H9 (cell line): ENCODE data around the gene TAF3. TPM values are rescaled to one million over a fixed set of nuclear protein-coding genes. Genes with fewer than 3 reads are reported as not detected.

Experiments
- DNase-seq: peaks from one replicate; pipeline ENCODE4 v3.0.0-alpha.2; 2017
- H2AFZ ChIP-seq: one replicate; pipeline ENCODE4 v1.6.1; 2013; ENCODE audit warnings: mild to moderate bottlenecking, low read length, control low read depth, moderate library complexity
- H2AK5ac ChIP-seq: 2 replicates; pipeline ENCODE4 v1.6.1; 2013; ENCODE audit warnings: low read length, control low read depth, mixed read lengths; ENCODE audit not compliant: insufficient read length
- H2BK120ac ChIP-seq: one replicate; pipeline ENCODE4 v1.6.1; 2013; ENCODE audit warnings: low read depth, mild to moderate bottlenecking, low read length, control low read depth, inconsistent platforms; ENCODE audit not compliant: poor library complexity, severe bottlenecking
- H2BK12ac ChIP-seq: 2 replicates; pipeline ENCODE4 v1.6.1; 2013; ENCODE audit warnings: low read length, control low read depth, mixed read lengths, low read depth; ENCODE audit not compliant: insufficient read length
- H2BK15ac ChIP-seq: 2 replicates; pipeline ENCODE4 v1.6.1; 2013; ENCODE audit warnings: low read depth, low read length, control low read depth
- H2BK20ac ChIP-seq: one replicate; pipeline ENCODE4 v1.6.1; 2013; ENCODE audit warnings: low read depth, mild to moderate bottlenecking, low read length, control low read depth, inconsistent platforms; ENCODE audit not compliant: poor library complexity, severe bottlenecking
- H2BK5ac ChIP-seq: 2 replicates; pipeline ENCODE4 v1.6.1; 2013; ENCODE audit warnings: low read length, control low read depth, mixed read lengths; ENCODE audit not compliant: insufficient read length
- H3K14ac ChIP-seq: 2 replicates; pipeline ENCODE4 v1.6.1; 2013; ENCODE audit warnings: low read length, control low read depth; ENCODE audit not compliant: insufficient read depth
- H3K18ac ChIP-seq: 2 replicates; pipeline ENCODE4 v1.6.1; 2013; ENCODE audit warnings: low read depth, mild to moderate bottlenecking, mixed read lengths, low read length, control low read depth; ENCODE audit not compliant: insufficient read length
- H3K23ac ChIP-seq: 2 replicates; pipeline ENCODE4 v1.6.1; 2013; ENCODE audit warnings: low read length, control low read depth, mixed read lengths, low read depth; ENCODE audit not compliant: insufficient read length
- H3K23me2 ChIP-seq: 2 replicates; pipeline ENCODE4 v1.6.1; 2013; ENCODE audit warnings: low read depth, mild to moderate bottlenecking, mixed read lengths, low read length, control low read depth; ENCODE audit not compliant: insufficient read length, poor library complexity, severe bottlenecking
- H3K27ac ChIP-seq: 2 replicates; pipeline ENCODE4 v1.5.1; 2013; ENCODE audit warnings: low read length, control low read depth, mixed read lengths, low read depth; ENCODE audit not compliant: insufficient read length
- H3K27me3 ChIP-seq: 2 replicates; pipeline ENCODE4 v1.6.1; 2013; ENCODE audit warnings: low read length, control low read depth, inconsistent platforms; ENCODE audit not compliant: insufficient read depth
- H3K4ac ChIP-seq: 2 replicates; pipeline ENCODE4 v1.6.1; 2013; ENCODE audit warnings: low read depth, mild to moderate bottlenecking, control low read depth, inconsistent platforms, low read length, moderate library complexity
- H3K4me1 ChIP-seq: 2 replicates; pipeline ENCODE4 v1.6.1; 2013; ENCODE audit warnings: low read length, control low read depth, inconsistent platforms; ENCODE audit not compliant: insufficient read depth
- H3K4me2 ChIP-seq: 2 replicates; pipeline ENCODE4 v1.6.1; 2013; ENCODE audit warnings: low read length, control low read depth, mixed read lengths; ENCODE audit not compliant: insufficient read length, insufficient read depth
- H3K56ac ChIP-seq: 2 replicates; pipeline ENCODE4 v1.6.1; 2013; ENCODE audit warnings: low read depth, mild to moderate bottlenecking, mixed read lengths, low read length, control low read depth; ENCODE audit not compliant: insufficient read length
- H3K79me1 ChIP-seq: 2 replicates; pipeline ENCODE4 v1.6.1; 2013; ENCODE audit warnings: low read depth, mild to moderate bottlenecking, moderate library complexity, low read length, control low read depth, inconsistent platforms; ENCODE audit not compliant: insufficient read depth, poor library complexity, severe bottlenecking
- H3K79me2 ChIP-seq: 2 replicates; pipeline ENCODE4 v1.6.1; 2013; ENCODE audit warnings: low read length, control low read depth, inconsistent platforms; ENCODE audit not compliant: insufficient read depth
- H3K9ac ChIP-seq: 2 replicates; pipeline ENCODE4 v1.6.1; 2013; ENCODE audit warnings: low read length, control low read depth, mixed read lengths; ENCODE audit not compliant: insufficient read length; ENCODE audit errors: extremely low read depth
- H3K9me3 ChIP-seq: one replicate; pipeline ENCODE4 v1.6.1; 2013; ENCODE audit warnings: low read depth, low read length, inconsistent platforms; ENCODE audit not compliant: control insufficient read depth
- H3T11ph ChIP-seq: one replicate; pipeline ENCODE4 v1.6.1; 2013; ENCODE audit warnings: mild to moderate bottlenecking, low read length, control low read depth, inconsistent platforms
- H4K20me1 ChIP-seq: one replicate; pipeline ENCODE4 v1.6.1; 2013; ENCODE audit not compliant: control insufficient read depth, insufficient read length, insufficient read depth
- H4K5ac ChIP-seq: 2 replicates; pipeline ENCODE4 v1.6.1; 2013; ENCODE audit warnings: low read depth, mild to moderate bottlenecking, mixed read lengths, low read length, control low read depth; ENCODE audit not compliant: insufficient read length
- H4K8ac ChIP-seq: replicated peaks from 2 replicates; pipeline ENCODE4 v1.6.1; 2013; ENCODE audit warnings: low read length, control low read depth, mixed read lengths, low read depth; ENCODE audit not compliant: insufficient read length
- H4K91ac ChIP-seq: 2 replicates; pipeline ENCODE4 v1.6.1; 2013; ENCODE audit warnings: low read depth, mild to moderate bottlenecking, moderate library complexity, mixed read lengths, low read length, control low read depth; ENCODE audit not compliant: insufficient read length
- H3K27ac Mint-ChIP-seq, 3 experiments: 2 replicates in 2 of 3; 3 replicates in 1 of 3; pipeline ENCODE4 v1.8.0; 2020 to 2021; ENCODE audit warnings: mixed read lengths in 3 of 3, mild to moderate bottlenecking in 1 of 3, moderate library complexity in 1 of 3
- H3K27me3 Mint-ChIP-seq: 2 replicates; pipeline ENCODE4 v1.8.0; 2021; ENCODE audit warnings: low read depth, mild to moderate bottlenecking, moderate library complexity, mixed read lengths
- H3K36me3 Mint-ChIP-seq, 3 experiments: 2 replicates in 2 of 3; 3 replicates in 1 of 3; pipeline ENCODE4 v1.8.0; 2020 to 2021; ENCODE audit warnings: low read depth in 3 of 3, mixed read lengths in 3 of 3; ENCODE audit not compliant: insufficient read depth in 1 of 3
- H3K4me1 Mint-ChIP-seq, 2 experiments: 2 replicates each; pipeline ENCODE4 v1.8.0; 2020; ENCODE audit warnings: mixed read lengths in 2 of 2
- H3K4me3 Mint-ChIP-seq, 2 experiments: 2 replicates in 1 of 2; 3 replicates in 1 of 2; pipeline ENCODE4 v1.8.0; 2020 to 2021; ENCODE audit warnings: mild to moderate bottlenecking in 2 of 2, mixed read lengths in 2 of 2, moderate library complexity in 1 of 2
- H3K9me3 Mint-ChIP-seq, 2 experiments: 2 replicates in 1 of 2; 3 replicates in 1 of 2; pipeline ENCODE4 v1.8.0; 2020; ENCODE audit warnings: mild to moderate bottlenecking in 2 of 2, mixed read lengths in 2 of 2, moderate library complexity in 1 of 2
- CTCF ChIP-seq: fragments of 200-600 bp; sonication (generic); conservative IDR thresholded peaks from 3 replicates; pipeline ENCODE4 v1.8.0; 2021; ENCODE audit warnings: antibody characterized with exemption, mild to moderate bottlenecking
- WGBS: extraction: QIAGEN DNeasy Blood & Tissue Kit; methylation state at CpG from one replicate; pipeline ENCODE4 v1.1.7; 2013; ENCODE audit warnings: missing lambda C conversion rate, low lambda C conversion rate, mixed read lengths; ENCODE audit not compliant: insufficient read length; ENCODE audit errors: extremely low coverage; 5-methylcytosine and 5-hydroxymethylcytosine counted together
- total RNA-seq: library from RNA; stranded (reverse); gene quantifications from 2 replicates; pipeline ENCODE4 v1.2.1, GENCODE V29; 2021

TAF3 gene
- total RNA-seq, 1 experiment from 2014 or later: 10.2 TPM

DNA sequence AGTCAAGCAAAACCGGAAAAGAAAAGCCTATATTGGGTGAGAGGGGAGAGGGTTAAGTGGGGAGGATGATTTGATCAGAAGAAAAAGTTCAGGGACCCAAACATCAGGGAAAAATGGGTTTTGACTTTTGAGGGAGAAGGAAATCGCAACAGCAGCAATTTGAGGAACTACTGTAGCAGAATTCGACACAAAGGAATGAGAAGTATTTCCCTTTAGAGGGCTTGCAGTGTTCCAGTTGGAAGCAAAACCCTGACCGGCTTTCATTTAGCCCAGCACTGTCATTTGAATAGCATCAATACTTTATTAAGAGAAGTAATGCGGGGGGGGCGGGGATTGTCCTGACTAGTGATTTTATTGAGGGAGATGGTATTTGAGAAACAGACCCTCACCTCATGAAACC, 199.0 kb downstream of the TAF3 start:
- Histone ChIP-seq H3K27ac (no peak overlapping the region), H3K14ac (no peak overlapping the region), H3K79me1 (no peaks in the 10 kb centered on the region), H2BK20ac (no peak overlapping the region), H3K4me1 (peaks cover 4% of the 10 kb centered on the region; the same call in 1 of the 2 replicates), H2AFZ (no peak overlapping the region), H2AK5ac (no peak overlapping the region), H4K91ac (no peak overlapping the region), H3K18ac (no peak overlapping the region), H2BK120ac (no peak overlapping the region), H2BK5ac (no peak overlapping the region), H3K27me3 (no peaks in the 10 kb centered on the region), H3K56ac (no peak overlapping the region), H3K79me2 (no peaks in the 10 kb centered on the region), H3K4ac (no peak overlapping the region), H3K23me2 (no peaks in the 10 kb centered on the region), H3T11ph (no peak overlapping the region), H4K5ac (no peak overlapping the region), H3K9me3 (no peaks in the 10 kb centered on the region), H4K20me1 (no peaks in the 10 kb centered on the region), H3K23ac (no peak overlapping the region), H3K9ac (no peak overlapping the region), H3K4me2 (no peak overlapping the region), H4K8ac (no peak overlapping the region), H2BK15ac (no peak overlapping the region), H2BK12ac (no peak overlapping the region)
- TF ChIP-seq CTCF: no peak
- no peak for DNase-seq
- no peaks in the 10 kb centered on the region for H3K9me3 Mint-ChIP-seq
- H3K36me3 Mint-ChIP-seq: peaks cover 0 to 12% (median 7%) of the 10 kb centered on the region in 3 experiments; a peak in 4 of 7 replicates
- peak overlapping the region in 2 of 3 experiments; percentile 3 to 51; a peak in 3 of 7 replicates for H3K27ac Mint-ChIP-seq
- peaks cover 11 to 13% of the 10 kb centered on the region in 2 experiments for H3K4me1 Mint-ChIP-seq
- no peak overlapping the region for H3K4me3 Mint-ChIP-seq
- H3K27me3 Mint-ChIP-seq: peaks cover 1% of the 10 kb centered on the region; the same call in 1 of the 2 replicates
- WGBS: no CpG with 5 or more reads among the region's 6 CpGs
